A673 (cell line): ENCODE data around the gene USP1. TPM values are rescaled to one million over a fixed set of nuclear protein-coding genes. Genes with fewer than 3 reads are reported as not detected.

Experiments
- BruUV-seq: library from RNA; stranded (reverse); fragments of 400-500 nt; replicated peaks from 2 replicates; lab custom pipeline; 2021; lab: Mats Ljungman, UMichigan
- CTCF ChIA-PET: fragments of 300-600 bp; sonication (Branson Sonifier 250); formaldehyde crosslinking; loops from one replicate; lab custom pipeline; 2022; ENCODE audit warnings: antibody characterized with exemption; lab: Charles Lee
- POLR2A ChIA-PET: fragments of 300-600 bp; sonication (Branson Sonifier 250); formaldehyde crosslinking; loops from one replicate; lab custom pipeline; 2022; ENCODE audit warnings: antibody characterized with exemption; ENCODE audit not compliant: low non-redundant PET; lab: Charles Lee
- DNase-seq: peaks from one replicate; pipeline ENCODE4 v3.0.0-alpha.2; 2015; ENCODE audit warnings: low spot score
- H3K27ac ChIP-seq: fragments of 200-600 bp; sonication (generic); 2 replicates; pipeline ENCODE4 v1.5.1; 2016; ENCODE audit warnings: mixed run types, low read depth, mild to moderate bottlenecking, mixed read lengths, antibody characterized with exemption, low read length; ENCODE audit not compliant: poor library complexity, severe bottlenecking
- H3K27me3 ChIP-seq: fragments of 200-600 bp; sonication (generic); replicated peaks from 2 replicates; pipeline ENCODE4 v1.6.1; 2017; ENCODE audit warnings: mixed run types, low read depth, mild to moderate bottlenecking, mixed read lengths, antibody characterized with exemption, low read length; ENCODE audit not compliant: insufficient read depth, poor library complexity
- H3K36me3 ChIP-seq: fragments of 200-600 bp; sonication (generic); 2 replicates; pipeline ENCODE4 v1.6.1; 2016; ENCODE audit warnings: mixed run types, mild to moderate bottlenecking, mixed read lengths, antibody characterized with exemption, low read length; ENCODE audit not compliant: insufficient read depth, poor library complexity, severe bottlenecking
- H3K4me1 ChIP-seq: fragments of 200-600 bp; sonication (generic); 2 replicates; pipeline ENCODE4 v1.6.1; 2017; ENCODE audit warnings: mixed run types, mild to moderate bottlenecking, mixed read lengths, antibody characterized with exemption, low read length; ENCODE audit not compliant: insufficient read depth, poor library complexity, severe bottlenecking
- H3K4me3 ChIP-seq: fragments of 200-600 bp; sonication (generic); 2 replicates; pipeline ENCODE4 v1.5.1; 2016; ENCODE audit warnings: low read depth, mixed run types, mild to moderate bottlenecking, mixed read lengths, low read length; ENCODE audit not compliant: poor library complexity, severe bottlenecking
- H3K9me3 ChIP-seq: fragments of 200-600 bp; sonication (generic); 2 replicates; pipeline ENCODE4 v1.6.1; 2016; ENCODE audit warnings: mixed run types, low read depth, mild to moderate bottlenecking, mixed read lengths, antibody characterized with exemption, low read length; ENCODE audit not compliant: poor library complexity, severe bottlenecking
- CTCF ChIP-seq: fragments of 300-800, 200-600 bp; sonication (generic); conservative IDR thresholded peaks from 2 replicates; pipeline ENCODE4 v1.5.1; 2017; ENCODE audit warnings: low read depth, mild to moderate bottlenecking, antibody characterized with exemption, low read length, moderate library complexity, mixed read lengths
- EZH2 ChIP-seq: fragments of 200-600 bp; sonication (generic); IDR thresholded peaks from 2 replicates; pipeline ENCODE4 v1.6.1; 2017; ENCODE audit warnings: borderline replicate concordance, low read depth, mild to moderate bottlenecking, mixed read lengths, antibody characterized with exemption, low read length; ENCODE audit not compliant: poor library complexity, severe bottlenecking
- intact Hi-C: fragments of 100-400 bp; cut with micrococcal nuclease; formaldehyde crosslinking; loops from one replicate; pipeline ENCODE4 v1.10.0; 2022; ENCODE audit not compliant: unreplicated experiment
- total RNA-seq: library from RNA; stranded (reverse); gene quantifications from 2 replicates; pipeline ENCODE4 v1.2.3, GENCODE V29; 2021

Gene USP1
- total RNA-seq, 1 experiment from 2014 or later: 90.0 TPM

- POLR2A ChIA-PET: no interaction called here
- intact Hi-C loops: no loop called here
These were observed 10.6 kb upstream of the USP1 start for GRCh38 chr1:62426237-62426636.

GRCh38 chr1:62426794-62427193 is 10.1 kb upstream of the USP1 start:
- ChIA-PET CTCF (no interaction called here), POLR2A (no interaction called here)
- Histone ChIP-seq H3K4me3 (no peak overlapping the region), H3K4me1 (no peaks in the 10 kb centered on the region), H3K27ac (no peak overlapping the region), H3K9me3 (no peaks in the 10 kb centered on the region), H3K36me3 (no peaks in the 10 kb centered on the region), H3K27me3 (no peaks in the 10 kb centered on the region)
- TF ChIP-seq CTCF (no peak), EZH2 (no peak)
- intact Hi-C loops: no loop called here
- DNase-seq: no peak
- BruUV-seq: no TSS peak

More at GRCh38 chr1:62426237-62426636, 10.6 kb upstream of the USP1 start:
- Histone ChIP-seq H3K9me3 (no peaks in the 10 kb centered on the region), H3K4me3 (no peak overlapping the region), H3K27ac (no peak overlapping the region), H3K4me1 (no peaks in the 10 kb centered on the region), H3K36me3 (no peaks in the 10 kb centered on the region), H3K27me3 (no peaks in the 10 kb centered on the region)
- BruUV-seq: no TSS peak
- DNase-seq: no peak
- CTCF ChIA-PET: interaction anchor here (0.6 kb wide), 1 partner anchor 277 kb away, joined by 7 read pairs; no protein-coding TSS in a partner anchor
- no peak for TF ChIP-seq CTCF

GRCh38 chr1:62428351-62428750 is 8.5 kb upstream of the USP1 start:
- no TSS peak for BruUV-seq
- Histone ChIP-seq H3K9me3 (no peaks in the 10 kb centered on the region), H3K4me3 (no peak overlapping the region), H3K4me1 (no peaks in the 10 kb centered on the region), H3K36me3 (no peaks in the 10 kb centered on the region), H3K27ac (no peak overlapping the region), H3K27me3 (no peaks in the 10 kb centered on the region)
- intact Hi-C loops: no loop called here
- ChIA-PET POLR2A (no interaction called here), CTCF (no interaction called here)
- DNase-seq: no peak
- TF ChIP-seq EZH2 (no peak), CTCF (no peak)
